ENCODE data around the gene CSTF1.

Gene CSTF1

DNA sequence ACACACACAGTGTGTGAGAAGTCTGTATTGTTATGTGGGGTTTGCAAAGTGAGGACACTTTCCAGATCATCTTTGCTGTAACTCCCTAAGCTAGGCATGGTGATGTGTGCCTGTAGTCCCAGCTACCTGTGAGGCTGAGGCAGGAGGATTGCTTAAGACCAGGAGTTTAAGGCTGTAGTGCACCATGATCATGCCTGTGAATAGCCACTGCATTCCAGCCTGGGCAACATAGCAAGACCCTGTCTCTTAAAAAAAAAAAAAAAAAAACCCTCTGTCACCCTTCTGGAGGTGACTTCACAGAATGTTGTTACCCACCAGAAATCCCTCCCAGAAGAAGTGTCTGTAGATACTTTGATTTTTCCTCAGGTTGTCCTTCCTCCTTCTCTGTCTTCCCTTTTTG is 34.5 kb downstream of the CSTF1 start:
- DNase-seq (ENCODE audit: low read depth in 3 of 3, low spot score in 1 of 3) = no peak

DNA sequence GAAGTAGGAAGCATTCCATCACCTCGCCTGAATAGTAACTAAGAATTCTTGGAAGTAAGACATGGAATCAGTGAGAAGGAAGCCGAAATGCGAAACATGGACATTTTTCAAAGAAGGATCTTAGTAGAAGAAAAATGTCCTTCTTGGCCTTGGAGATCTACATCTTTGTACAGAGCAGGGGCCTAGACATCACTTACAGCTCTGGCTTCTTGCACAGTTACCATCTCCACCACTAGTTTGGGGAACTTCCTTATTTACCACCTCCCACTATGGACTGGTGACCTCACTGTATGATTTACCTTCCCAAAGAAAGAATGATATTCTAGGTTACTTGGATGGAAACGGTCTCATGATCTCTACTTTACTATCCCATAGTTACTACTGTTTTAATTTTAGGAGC is 35.4 kb downstream of the CSTF1 start:
- no peak for DNase-seq (ENCODE audit: low read depth in 3 of 3, low spot score in 1 of 3)

DNA sequence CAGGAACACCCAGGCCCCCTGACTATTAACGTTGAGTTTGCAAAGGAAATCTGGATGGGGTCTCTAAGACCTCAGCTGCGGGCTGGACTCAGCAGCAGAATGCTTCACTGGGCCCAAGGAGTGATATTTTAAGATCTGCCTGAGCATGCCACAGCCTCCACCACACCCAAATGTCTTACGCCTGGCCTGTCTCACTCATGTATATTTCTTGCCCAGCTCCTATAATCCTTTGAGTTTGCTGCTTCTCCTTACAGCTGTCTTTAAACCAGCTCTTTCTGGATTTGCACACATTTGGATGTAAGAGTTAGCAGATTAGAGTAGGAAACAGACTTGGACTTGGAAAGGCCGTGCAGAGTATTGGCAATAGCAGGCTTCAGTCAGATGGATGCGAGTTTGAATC is 36.0 kb downstream of the CSTF1 start:
- no peak for DNase-seq (ENCODE audit: low read depth in 3 of 3, low spot score in 1 of 3)

DNA sequence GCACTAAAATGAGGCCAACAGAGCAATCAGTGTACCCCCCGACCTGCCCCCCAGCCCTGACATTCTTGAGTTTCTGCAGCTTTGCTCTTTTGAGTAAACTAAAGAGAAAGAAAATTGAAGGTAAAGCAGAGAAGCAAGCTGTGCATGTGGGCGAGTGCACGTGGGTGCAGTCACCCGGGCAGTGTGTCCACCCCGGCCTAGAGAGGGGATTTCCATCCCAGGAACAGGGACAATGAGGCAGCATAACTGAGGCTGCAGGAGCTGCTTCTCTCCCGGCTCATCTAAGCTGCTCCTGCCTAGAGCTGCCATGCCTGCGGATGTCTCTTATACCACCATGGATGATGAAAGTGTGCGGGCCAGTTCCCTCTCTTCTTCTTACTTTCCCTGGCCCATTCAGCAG is 36.4 kb downstream of the CSTF1 start:
- DNase-seq (ENCODE audit: low read depth in 3 of 3, low spot score in 1 of 3) = no peak

DNA sequence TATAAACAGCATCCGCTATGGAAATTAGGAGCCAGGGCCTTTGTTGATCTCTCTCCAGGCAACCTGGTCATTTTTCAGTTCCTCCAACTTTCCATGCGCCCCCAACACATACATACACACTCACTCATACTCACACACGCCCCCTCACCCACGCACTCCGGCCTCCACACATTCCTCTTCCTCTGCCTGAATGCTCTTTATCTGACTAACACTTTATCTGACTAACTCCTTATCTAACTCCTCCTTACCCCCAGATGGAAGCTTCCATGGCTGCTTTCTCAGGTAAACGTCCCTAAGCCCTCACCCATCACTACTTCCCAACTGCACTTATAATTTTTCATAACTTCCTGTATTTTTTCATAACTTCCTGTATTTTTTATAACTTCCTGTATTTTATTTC is 37.1 kb downstream of the CSTF1 start:
- DNase-seq (ENCODE audit: low read depth in 3 of 3, low spot score in 1 of 3) = peak in 1 of 3 donors; percentile 25

DNA sequence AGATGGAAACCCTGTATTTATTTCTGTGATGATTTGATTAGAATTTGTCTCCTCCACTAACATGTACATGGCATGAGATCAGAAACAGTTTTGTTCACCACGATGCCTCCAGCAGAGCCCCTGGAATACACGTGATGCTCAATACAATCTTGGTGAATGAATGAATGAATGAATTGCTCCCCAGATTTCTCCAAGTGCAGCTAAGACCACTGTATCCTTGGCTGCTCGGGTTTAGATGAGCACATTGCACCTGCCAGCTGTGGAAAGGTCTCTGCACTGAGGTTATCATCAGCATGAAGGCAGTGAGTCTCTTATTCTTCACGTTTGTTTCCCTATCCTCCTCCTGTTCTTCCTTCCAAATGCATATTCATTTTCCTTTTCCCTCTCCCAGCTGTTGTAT is 37.5 kb downstream of the CSTF1 start:
- no peak for DNase-seq (ENCODE audit: low read depth in 3 of 3, low spot score in 1 of 3)

DNA sequence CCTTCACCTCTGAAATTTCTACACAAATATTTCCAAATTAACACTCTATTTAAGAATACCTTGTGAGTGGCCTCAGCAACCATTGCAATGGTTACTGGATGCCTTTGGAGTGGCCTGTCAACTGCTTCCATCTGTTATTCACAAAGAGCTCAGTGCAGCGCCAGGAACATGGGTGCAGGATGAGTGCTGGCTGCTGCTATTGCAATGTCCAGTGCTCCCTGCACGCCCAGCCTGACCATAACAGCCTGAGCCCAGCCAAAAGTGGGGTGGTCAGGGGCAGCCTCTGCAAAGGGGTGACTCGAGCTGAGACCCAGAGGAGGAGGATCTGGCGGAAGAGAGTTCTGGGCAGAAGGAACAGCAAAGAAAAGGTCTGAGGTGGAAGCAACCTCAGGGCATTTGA is 38.0 kb downstream of the CSTF1 start:
- DNase-seq (ENCODE audit: low read depth in 3 of 3, low spot score in 1 of 3) = no peak

DNA sequence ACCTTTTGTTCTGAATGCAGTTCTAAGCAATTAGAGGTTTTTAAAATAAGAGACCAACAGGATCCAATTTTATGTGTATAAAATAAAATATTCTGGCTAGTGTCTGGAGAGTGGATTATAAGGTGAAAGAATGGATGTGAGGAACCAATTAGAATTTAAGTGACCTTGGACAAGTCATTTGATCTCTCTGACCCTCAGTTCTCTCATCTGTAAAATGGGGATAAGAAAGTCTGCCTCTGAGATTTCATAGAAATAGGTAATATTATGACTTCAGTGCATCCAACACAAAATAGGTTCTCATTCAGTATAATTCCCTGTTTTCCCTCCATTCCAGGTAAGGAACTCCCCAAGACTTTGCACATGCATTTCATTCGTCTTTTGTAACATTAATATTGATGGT is 38.5 kb downstream of the CSTF1 start:
- no peak for DNase-seq (ENCODE audit: low read depth in 3 of 3, low spot score in 1 of 3)

DNA sequence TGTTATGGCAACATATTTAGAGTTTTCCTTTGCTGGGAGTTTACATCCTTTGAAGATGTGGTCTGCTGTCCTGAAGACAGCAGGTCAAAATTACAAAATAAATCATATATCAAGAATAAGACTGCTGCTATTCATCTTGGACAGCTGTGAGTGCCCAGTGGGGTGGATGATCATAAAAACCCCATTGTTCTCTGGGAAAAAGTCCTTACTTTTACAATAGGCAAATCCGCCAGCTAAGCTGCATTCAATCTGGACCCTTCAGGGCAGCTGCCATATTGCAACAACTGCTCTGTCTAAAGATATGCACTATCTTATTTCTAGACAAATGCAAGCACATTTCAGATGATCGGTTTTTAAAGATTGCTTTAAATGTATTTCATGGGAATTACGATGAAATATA is 39.0 kb downstream of the CSTF1 start:
- DNase-seq (ENCODE audit: low read depth in 3 of 3, low spot score in 1 of 3) = no peak

DNA sequence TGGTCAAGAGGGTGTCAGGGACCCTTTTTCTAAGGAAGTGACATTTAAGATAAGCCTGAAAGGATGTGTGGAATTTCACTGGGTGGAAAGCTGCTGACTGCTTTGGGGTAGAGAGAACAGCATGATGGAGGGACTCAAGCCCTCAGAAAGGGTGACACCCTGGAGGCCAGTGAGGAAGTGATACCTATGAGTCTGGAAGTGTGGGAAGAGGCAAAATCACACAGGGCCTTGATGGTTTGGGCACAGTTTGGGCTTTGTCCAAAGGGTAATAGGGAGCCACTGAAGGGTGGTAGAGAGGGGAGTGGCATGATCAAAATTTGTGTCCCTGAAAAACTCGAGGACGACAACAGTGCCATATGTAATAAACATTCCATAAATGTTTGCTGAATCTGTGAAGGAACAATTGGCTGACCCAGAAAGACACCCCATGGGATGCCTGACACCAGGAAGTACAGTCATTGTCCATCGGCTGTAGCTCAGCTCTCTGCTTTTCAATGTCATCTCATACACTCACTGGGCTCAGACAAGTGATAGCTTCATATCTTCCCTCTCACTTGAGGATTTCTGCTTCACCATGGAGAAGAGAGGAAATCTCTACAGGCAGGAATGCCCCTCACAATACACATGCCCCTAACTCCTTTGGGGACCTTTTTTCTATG is 40.9 kb downstream of the CSTF1 start:
- DNase-seq (ENCODE audit: low read depth in 3 of 3, low spot score in 1 of 3) = no peak

DNA sequence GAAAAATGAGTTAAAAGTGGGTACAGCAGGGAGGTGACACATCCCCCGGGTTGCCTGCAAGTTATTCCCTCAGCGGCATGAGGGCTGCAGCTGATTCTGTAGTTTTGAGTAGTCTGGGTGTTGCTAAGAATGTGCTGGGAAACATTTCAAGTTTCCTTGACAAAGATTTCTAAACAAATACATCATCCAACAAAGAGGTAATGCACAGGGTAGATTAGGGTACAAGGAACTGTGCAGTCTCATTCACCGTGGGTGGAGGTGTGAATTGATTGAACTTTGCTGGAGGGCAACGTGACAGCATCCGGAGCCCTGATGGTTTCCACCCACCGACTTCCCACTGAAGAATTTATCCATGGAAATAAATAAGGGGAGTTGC is 41.4 kb downstream of the CSTF1 start:
- DNase-seq (ENCODE audit: low read depth in 3 of 3, low spot score in 1 of 3) = no peak

DNA sequence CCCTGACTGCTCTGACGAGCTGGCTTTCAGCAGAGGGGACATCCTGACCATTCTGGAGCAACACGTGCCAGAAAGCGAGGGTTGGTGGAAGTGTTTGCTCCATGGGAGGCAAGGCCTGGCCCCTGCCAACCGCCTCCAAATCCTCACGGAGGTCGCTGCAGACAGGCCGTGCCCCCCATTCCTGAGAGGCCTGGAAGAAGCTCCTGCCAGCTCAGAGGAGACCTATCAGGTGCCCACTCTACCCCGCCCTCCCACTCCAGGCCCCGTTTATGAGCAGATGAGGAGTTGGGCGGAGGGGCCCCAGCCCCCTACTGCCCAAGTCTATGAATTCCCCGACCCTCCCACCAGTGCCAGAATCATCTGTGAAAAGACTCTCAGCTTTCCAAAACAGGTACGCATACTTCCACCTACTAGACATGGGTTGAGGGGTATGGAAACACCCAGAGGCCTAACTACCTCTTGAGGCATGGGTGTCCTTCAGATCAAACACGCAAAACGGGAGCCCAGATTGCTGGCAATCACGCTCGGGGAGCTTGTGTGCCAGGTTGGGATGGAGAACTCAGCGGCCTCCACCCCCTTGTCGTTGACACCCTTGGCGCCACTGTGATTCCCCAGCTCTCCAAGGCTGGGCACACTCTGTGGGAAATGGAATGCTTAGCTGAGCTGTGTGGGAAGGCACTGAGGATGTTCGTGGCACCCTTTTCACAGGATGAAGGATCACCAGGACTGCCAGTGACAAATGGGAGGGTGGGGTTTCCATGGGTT is 44.9 kb downstream of the CSTF1 start:
- no peak for DNase-seq (ENCODE audit: low read depth in 3 of 3, low spot score in 1 of 3)

DNA sequence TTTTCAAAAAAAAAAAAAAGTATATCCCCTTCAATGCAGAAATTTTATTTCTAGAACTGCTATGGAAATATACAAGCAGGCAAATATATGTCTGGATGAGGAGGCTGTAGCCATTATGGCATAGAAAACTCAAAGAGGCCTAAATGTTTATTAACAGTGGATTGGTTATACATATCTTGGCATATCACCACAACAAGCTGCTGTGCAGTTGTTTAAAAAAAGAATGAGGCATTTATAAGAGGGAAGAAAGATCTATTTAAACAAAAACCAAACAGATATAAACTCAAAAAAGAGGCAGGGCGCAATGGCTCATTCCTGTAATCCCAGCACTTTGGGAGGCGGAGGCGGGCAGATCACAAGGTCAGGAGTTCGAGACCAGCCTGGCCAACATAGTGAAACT is 45.8 kb downstream of the CSTF1 start:
- DNase-seq (ENCODE audit: low read depth in 3 of 3, low spot score in 1 of 3) = no peak

DNA sequence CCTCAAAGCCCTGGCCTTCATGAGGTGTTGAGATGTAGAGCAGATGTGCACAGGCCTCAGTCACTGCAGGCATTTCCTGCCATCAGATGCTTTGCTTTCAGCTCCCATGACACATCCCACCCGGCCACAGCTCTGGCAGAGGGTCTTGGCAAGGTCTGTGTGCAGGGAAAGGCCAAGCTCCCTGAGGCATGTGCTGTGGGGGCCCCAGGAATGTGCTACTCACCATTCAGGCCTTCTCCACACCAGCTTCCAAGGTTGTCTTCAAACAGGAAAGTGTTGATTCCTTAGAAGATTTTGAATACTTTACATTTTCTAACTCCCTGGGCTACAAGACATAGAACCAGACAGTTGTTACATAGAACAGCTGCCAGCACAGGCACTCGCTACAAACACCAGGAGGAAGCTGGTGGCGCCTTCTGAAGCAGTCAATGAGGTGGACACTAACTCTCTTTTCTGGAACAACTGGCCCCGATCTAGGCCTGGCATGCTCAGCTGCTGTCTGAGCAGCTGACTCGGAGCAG is 47.4 kb downstream of the CSTF1 start:
- no peak for DNase-seq (ENCODE audit: low read depth in 3 of 3, low spot score in 1 of 3)

DNA sequence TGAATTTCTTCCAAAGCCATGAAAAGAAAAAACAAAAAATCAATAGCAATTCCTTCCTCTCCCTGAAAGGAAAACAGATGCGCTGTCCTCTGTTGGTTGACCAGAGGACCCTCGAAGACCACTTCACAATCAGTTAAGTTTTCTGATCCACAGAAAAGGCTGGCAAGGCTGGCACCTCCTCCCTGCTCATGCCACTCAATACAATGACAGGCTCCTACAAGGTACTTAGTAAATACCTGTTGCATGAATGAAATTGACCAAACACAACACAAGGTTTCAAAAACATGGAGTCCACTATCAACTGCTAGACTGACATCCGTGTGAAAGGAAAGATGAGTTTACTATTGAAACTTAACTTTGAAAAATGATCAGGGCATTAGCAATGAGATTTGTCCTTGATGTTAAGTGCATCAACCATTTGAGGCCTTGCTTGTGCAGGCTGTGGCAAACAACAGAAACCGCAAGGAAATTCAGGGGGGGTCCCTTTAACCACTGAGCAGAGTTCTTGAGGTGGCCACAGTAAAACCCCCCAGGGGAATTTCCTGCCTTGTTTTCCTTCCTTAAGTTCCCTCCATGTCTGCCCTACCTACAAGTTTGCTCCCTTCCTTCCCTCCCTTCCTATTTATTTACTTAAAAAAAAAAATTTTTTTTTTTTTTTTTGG is 48.0 kb downstream of the CSTF1 start:
- DNase-seq (ENCODE audit: low read depth in 3 of 3, low spot score in 1 of 3) = peak in 2 of 3 donors; percentile 10

DNA sequence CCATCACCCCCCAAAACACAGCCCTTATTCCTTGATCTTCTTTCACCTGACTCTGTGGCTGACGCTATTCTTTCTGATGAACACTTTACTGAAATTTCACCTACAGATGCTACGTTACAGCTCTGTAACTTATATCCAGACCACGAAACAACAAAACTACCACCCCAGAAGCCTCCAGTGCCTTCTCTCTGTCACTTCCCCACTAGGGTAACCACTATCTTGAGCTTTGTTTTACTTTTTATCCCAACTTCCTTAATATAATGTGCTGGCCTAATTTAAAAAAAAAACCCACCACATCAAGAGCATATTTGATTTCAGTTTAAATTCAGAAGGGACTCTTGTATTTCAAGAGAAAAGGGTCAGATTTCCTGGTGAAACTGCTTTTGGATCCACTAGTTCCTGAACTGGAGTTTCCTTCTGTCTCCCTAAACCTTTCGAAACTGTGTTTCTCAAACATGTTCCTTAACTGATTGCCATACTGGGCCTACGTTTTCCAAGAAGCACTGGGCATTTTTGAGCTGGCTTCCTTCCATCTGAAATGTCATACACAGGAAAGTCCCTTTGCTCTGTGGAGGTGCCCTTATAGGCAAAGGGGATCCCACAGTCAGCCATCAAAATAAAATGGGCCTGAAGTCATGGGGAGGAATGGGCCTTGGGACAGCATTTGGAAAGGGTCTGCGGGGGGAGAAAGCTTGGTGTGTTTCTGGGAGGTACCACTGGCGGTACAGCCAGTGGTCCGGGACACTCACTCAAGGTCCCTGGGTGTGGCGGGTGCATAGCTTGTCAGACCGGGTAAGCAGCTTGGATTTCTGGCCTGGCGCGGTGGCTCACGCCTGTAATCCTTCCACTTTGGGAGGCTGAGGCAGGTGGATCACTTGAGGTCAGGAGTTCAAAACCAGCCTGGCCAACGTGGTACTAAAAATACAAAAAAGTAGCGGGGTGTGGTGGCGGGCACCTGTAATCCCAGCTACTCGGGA is 50.2 kb downstream of the CSTF1 start:
- DNase-seq (ENCODE audit: low read depth in 3 of 3, low spot score in 1 of 3) = no peak

DNA sequence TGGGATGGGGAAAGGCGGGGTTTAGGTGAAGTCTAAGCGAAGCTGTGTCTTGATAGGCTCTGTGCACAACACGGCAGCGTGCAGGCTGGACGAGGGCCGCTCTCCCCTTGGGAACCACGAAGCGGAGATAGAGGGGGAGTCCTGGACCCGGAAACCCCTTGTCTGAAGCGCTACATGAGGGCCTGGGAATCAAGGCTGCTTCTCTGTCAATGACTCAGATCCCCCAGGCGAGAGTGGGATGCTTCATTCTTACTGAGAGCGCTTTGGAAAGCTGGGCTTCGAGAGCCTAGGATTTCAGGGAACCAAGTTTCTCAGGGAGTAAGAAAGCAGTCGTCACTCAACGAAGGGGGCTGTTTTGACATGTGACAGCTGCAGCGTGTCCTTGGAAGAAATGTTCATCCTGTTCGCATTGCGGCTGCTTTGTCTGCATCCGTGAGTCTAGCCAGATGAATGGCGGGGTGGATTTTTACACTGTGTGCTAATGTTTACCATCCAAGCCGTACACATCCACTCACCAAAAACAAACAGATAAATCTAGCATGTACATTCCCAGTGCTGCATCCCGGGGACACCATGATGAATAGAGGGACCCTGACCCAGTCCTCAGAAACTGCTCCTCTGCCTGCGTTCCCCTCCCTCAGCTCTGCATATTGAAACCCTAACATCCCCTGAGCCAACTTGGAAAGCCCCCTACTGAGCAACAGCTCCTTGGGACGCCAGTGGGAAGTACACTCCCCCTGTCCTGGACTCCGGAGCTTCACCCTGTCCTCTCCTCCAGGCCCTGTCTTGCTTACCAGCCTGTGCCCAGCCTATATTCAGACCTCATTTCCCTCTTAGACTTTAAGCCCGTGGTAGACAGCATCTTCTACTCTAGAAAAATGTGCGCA is 51.5 kb downstream of the CSTF1 start:
- no peak for DNase-seq (ENCODE audit: low read depth in 3 of 3, low spot score in 1 of 3)

DNA sequence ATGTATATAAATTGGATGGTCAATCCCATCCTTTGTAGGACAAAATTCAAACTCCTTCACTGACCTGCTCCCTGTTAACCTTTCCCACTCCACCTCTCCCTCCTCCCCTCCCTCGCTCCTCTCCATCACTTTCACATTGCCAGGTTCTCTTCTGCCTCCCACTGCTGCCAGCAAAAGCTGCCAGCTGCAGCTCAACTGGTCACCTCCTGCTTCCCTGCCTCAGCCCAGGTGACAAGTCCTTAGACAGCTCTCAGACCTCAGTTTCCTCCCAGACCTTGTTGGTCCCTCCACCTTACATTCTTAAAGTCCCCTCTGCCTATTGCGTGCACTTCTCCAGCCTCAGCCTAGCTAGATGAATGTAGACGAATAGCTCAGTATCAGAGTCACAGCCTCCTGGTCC is 52.7 kb downstream of the CSTF1 start:
- no peak for DNase-seq (ENCODE audit: low read depth in 3 of 3, low spot score in 1 of 3)

DNA sequence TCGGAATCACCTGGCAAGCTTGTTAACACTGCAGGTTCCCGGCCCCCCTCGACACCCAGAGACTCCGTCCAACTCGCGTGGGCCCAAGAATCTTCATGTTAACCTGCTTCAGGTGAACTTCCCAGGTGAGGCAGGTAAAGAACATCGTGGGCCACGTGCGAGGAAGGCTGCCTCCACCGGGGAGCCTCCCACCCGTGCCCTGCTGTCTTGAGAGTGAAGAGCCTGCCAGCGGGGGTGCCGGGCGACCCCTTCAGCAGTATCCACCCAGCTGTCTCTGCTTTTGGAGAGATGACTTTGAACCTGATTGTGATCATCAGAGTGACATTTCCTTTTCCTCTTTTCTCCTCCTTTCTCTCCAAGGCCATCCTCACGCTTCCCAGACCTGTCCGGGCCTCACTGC is 53.1 kb downstream of the CSTF1 start:
- no peak for DNase-seq (ENCODE audit: low read depth in 3 of 3, low spot score in 1 of 3)

DNA sequence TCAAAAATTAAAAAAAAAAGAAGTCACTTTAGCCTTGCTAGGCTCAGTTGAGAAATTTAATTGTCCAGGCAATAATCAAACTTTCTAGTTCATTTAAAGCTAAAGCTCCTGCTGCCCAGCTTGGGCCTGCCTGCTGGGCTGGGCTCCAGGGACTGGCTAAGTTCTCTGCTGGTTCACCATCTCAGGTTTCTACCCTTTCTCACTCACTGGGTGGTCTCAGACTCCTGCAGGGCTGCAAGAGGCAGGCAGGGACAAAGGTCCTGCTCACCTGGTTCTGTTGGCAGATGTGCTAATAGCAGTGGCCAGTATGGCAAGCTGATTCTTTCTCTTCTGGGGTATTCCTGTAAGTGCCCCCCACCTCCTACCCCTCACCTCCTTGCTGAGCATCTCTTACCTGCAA is 54.8 kb downstream of the CSTF1 start:
- DNase-seq (ENCODE audit: low read depth in 3 of 3, low spot score in 1 of 3) = no peak
